Activated CD4-positive, alpha-beta T cell treated with anti-CD3 and anti-CD28 coated beads, Interleukin-2, amount 50 U/mL, for 16 hours (primary cell): Measurements from ENCODE around the gene PLEKHD1.
"Not testable (repeated sequence)": the region's sequence is repeated elsewhere in the genome, so short reads cannot be mapped to it uniquely, and the experiment has no call there.

Experiments used
- DNase-seq: peaks from one replicate; pipeline ENCODE4 v3.0.0-alpha.2; 2020

The PLEKHD1 gene

GRCh38 chr14:69483765-69484443 lies 624 bp upstream of the PLEKHD1 start:
- DNase-seq = no peak

GRCh38 chr14:69485315-69485660 lies 760 bp downstream of the PLEKHD1 start:
- no peak for DNase-seq

- no peak for DNase-seq
Measured at GRCh38 chr14:69485701-69486100, 1.2 kb downstream of the PLEKHD1 start.

- DNase-seq = no peak
Measured at GRCh38 chr14:69487226-69487625, 2.7 kb downstream of the PLEKHD1 start.

- no peak for DNase-seq
Measured at GRCh38 chr14:69487771-69488170, 3.2 kb downstream of the PLEKHD1 start.

- no peak for DNase-seq
Measured at GRCh38 chr14:69489495-69489894, 5.0 kb downstream of the PLEKHD1 start.

- DNase-seq = no peak
Measured at GRCh38 chr14:69490219-69490918, 5.8 kb downstream of the PLEKHD1 start.

- DNase-seq = no peak
Measured at GRCh38 chr14:69491193-69491592, 6.7 kb downstream of the PLEKHD1 start.

- DNase-seq = no peak
Measured at GRCh38 chr14:69493038-69493437, 8.5 kb downstream of the PLEKHD1 start.

- DNase-seq = no peak
Measured at GRCh38 chr14:69493791-69494190, 9.3 kb downstream of the PLEKHD1 start.

GRCh38 chr14:69495341-69495921 lies 10.9 kb downstream of the PLEKHD1 start:
- DNase-seq = no peak

- DNase-seq = not testable (repeated sequence)
Measured at GRCh38 chr14:69497866-69498265, 13.3 kb downstream of the PLEKHD1 start.

GRCh38 chr14:69498286-69498685 lies 13.8 kb downstream of the PLEKHD1 start:
- DNase-seq = not testable (repeated sequence)

- DNase-seq = no peak
Measured at GRCh38 chr14:69499436-69499835, 14.9 kb downstream of the PLEKHD1 start.

- DNase-seq = no peak
Measured at GRCh38 chr14:69500096-69500495, 15.6 kb downstream of the PLEKHD1 start.

- no peak for DNase-seq
Measured at GRCh38 chr14:69500736-69501135, 16.2 kb downstream of the PLEKHD1 start.

- DNase-seq = no peak
Measured at GRCh38 chr14:69501423-69501838, 16.9 kb downstream of the PLEKHD1 start.

- DNase-seq = no peak
Measured at GRCh38 chr14:69504775-69505174, 20.2 kb downstream of the PLEKHD1 start.

GRCh38 chr14:69505338-69506240 lies 21.1 kb downstream of the PLEKHD1 start:
- DNase-seq = no peak

GRCh38 chr14:69506241-69506595 lies 21.7 kb downstream of the PLEKHD1 start:
- no peak for DNase-seq

GRCh38 chr14:69518289-69519101 lies 34.0 kb downstream of the PLEKHD1 start:
- no peak for DNase-seq
